ENCODE measurements around the gene IRAK3. TPM values are rescaled to one million over a fixed set of nuclear protein-coding genes. Genes with fewer than 3 reads are reported as not detected.

The IRAK3 gene
- total RNA-seq, 1 experiment from 2014 or later, result 0.12 TPM

DNA sequence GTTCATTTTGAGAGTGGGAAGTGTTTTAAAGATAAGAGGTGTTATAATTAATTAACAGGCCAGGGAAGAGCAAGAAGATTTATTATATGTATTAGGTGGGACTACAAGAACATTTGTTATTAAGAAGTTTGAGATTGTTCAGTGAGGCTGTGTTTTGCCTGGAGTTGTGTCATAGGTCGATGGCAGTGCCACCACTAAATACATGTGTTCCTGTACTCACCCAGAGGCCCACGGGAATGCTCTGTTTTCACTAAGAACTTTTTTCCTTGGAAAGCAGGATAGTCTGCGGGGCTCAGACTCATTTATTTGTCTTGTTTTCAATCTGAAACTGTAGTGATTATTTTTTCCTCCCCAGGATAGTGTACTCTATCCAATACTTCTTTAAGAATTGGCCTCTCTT, 10.1 kb downstream of the IRAK3 start:
- Histone ChIP-seq H3K9ac (ENCODE audit: low read length) (no peak overlapping the region), H3K79me2 (ENCODE audit: insufficient read depth, low read length) (no peaks in the 10 kb centered on the region), H3K36me3 (ENCODE audit: control insufficient read depth in 1 of 2, insufficient read depth in 2 of 2, low read length in 2 of 2) (no peaks in the 10 kb centered on the region), H3K4me2 (ENCODE audit: low read length) (no peak overlapping the region), H2AFZ (ENCODE audit: low read depth, low read length, poor library complexity, severe bottlenecking) (no peak overlapping the region), H3K9me3 (ENCODE audit: control insufficient read depth in 1 of 2, insufficient read depth in 1 of 2, low read depth in 1 of 2, low read length in 2 of 2) (peaks cover 6 to 9% of the 10 kb centered on the region in 2 experiments; a peak in 2 of 4 replicates), H3K9me2 (ENCODE audit: insufficient read depth) (no peaks in the 10 kb centered on the region), H3K27ac (ENCODE audit: low read depth, low read length) (no peak overlapping the region), H3K27me3 (ENCODE audit: insufficient read depth, low read length) (no peaks in the 10 kb centered on the region), H3K4me3 (replicated peaks in 1 of 2; ENCODE audit: low read depth in 1 of 2, low read length in 2 of 2) (no peak overlapping the region), H3K4me1 (ENCODE audit: control insufficient read depth in 1 of 2, insufficient read depth in 2 of 2, low read length in 2 of 2) (no peaks in the 10 kb centered on the region), H4K20me1 (ENCODE audit: insufficient read depth) (no peaks in the 10 kb centered on the region)
- ATAC-seq (no peak), DNase-seq (ENCODE audit: low read depth, low spot score) (no peak)
- CTCF ChIA-PET, result no interaction called here
- RAD21 ChIA-PET (ENCODE audit: low non-redundant PET in 1 of 2, low total read pairs in 2 of 2, uncharacterized antibody in 2 of 2, unreplicated experiment in 2 of 2), result no interaction called here
- TF ChIP-seq SRF (IDR thresholded peaks at IDR 0.05; ENCODE audit: low read depth) (no peak), POLR2AphosphoS5 (IDR thresholded peaks at IDR 0.05; ENCODE audit: low read depth, low read length) (no peak), CBX3 (IDR thresholded peaks at IDR 0.05; ENCODE audit: low read depth) (no peak), EZH2phosphoT487 (IDR thresholded peaks at IDR 0.05; ENCODE audit: borderline replicate concordance) (no peak), EZH2 (IDR thresholded peaks at IDR 0.05) (no peak), RAD21 (IDR thresholded peaks at IDR 0.05; ENCODE audit: low read depth) (no peak), TCF7L2 (IDR thresholded peaks at IDR 0.05; ENCODE audit: borderline replicate concordance, extremely low read depth, insufficient read depth, insufficient read length) (no peak), CEBPB (IDR thresholded peaks at IDR 0.05; ENCODE audit: low read depth) (no peak), SP1 (IDR thresholded peaks at IDR 0.05; ENCODE audit: low read depth) (no peak), ELF1 (IDR thresholded peaks at IDR 0.05; ENCODE audit: borderline replicate concordance, low read depth) (no peak)
- TF ChIP-seq, protein P1, sequence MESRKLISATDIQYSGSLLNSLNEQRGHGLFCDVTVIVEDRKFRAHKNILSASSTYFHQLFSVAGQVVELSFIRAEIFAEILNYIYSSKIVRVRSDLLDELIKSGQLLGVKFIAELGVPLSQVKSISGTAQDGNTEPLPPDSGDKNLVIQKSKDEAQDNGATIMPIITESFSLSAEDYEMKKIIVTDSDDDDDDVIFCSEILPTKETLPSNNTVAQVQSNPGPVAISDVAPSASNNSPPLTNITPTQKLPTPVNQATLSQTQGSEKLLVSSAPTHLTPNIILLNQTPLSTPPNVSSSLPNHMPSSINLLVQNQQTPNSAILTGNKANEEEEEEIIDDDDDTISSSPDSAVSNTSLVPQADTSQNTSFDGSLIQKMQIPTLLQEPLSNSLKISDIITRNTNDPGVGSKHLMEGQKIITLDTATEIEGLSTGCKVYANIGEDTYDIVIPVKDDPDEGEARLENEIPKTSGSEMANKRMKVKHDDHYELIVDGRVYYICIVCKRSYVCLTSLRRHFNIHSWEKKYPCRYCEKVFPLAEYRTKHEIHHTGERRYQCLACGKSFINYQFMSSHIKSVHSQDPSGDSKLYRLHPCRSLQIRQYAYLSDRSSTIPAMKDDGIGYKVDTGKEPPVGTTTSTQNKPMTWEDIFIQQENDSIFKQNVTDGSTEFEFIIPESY (IDR thresholded peaks at IDR 0.05; ENCODE audit: extremely low read depth, insufficient replicate concordance, low read length), result no peak
- POLR2A ChIA-PET, result no interaction called here
- intact Hi-C loops (cut with micrococcal nuclease), result no loop called here
- no TSS peak for BruUV-seq (replicated peaks)
